Pons (tissue), 1 donor: ENCODE data around the gene INO80C.
A peak's percentile ranks its signal among the peaks of the same experiment; 100 is the strongest.
"Not testable (repeated sequence)": the region's sequence is repeated elsewhere in the genome, so short reads cannot be mapped to it uniquely, and the experiment has no call there.

Experiments used
- DNase-seq: peaks from one replicate; pipeline ENCODE4 v3.0.0-alpha.2; 2016; ENCODE audit warnings: low spot score

Gene INO80C

GRCh38 chr18:35489281-35489680, 8.5 kb downstream of the INO80C start:
- not testable (repeated sequence) for DNase-seq

GRCh38 chr18:35488396-35488795, 9.4 kb downstream of the INO80C start:
- DNase-seq = not testable (repeated sequence)

GRCh38 chr18:35487525-35487924, 10.2 kb downstream of the INO80C start:
- DNase-seq = not testable (repeated sequence)

- no peak for DNase-seq
Observed at GRCh38 chr18:35485852-35486251, 11.9 kb downstream of the INO80C start.

GRCh38 chr18:35484034-35484433, 13.7 kb downstream of the INO80C start:
- no peak for DNase-seq

DNA sequence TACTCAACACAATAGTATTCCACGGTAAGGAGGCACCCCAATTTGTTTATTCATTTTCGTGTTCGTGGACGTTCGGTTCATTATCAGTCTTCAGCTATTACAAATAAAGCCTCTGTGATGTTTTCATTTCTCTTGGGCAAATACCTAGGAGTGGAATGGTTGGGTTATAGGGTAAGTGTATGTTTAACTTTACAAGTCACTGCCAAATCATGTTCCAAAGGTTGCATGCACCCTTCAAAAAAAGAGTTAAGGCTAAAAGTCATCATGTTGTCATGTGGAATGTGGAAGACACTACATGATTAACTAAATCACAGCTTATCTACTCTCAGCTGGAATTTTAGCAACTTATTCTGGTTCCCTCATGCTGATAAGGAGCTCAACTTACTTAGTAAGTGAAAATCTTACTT, 15.8 kb downstream of the INO80C start:
- no peak for DNase-seq

- no peak for DNase-seq
Observed at GRCh38 chr18:35479911-35480586, 17.7 kb downstream of the INO80C start.

DNA sequence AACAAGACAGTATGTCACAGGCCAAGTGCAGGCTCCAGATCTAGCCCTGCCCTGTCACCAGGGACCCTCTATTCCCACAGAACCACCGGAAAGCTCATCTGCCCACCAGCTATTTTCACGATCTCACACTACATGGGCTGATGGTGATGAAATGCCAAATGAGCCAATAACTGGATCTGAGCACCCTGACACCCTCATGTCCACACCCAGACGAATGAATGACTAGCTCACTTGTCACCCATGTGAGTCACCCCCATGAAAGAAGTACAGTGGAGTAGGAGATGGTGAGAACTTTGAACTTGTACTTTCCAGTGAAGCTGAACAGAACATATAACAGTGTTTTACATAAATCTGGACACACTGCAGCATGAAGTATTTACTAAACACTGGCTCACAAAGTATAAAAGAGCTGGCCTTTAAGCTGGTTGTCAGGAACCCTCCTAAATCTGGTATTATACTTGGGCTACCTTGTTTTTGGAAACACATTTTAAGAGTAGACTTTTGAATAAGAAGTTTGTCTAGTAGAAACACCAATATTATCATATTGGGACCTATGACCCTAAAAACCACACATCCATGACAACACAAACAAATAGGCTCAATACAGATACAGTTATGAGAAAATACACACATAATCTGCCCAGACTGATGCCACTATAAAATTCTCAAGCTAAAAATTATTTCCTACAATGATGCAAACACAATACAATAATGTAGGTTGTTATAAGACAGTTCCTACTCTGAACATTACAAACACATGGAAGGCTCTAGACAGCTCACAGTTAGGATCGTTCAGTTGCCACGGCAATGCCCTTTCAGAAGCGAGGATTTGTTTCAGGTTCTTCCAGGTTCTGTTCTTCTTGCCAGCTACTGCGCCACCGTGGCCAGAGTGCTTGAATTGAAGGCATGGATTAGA, 19.0 kb downstream of the INO80C start:
- DNase-seq = peak; percentile 22

DNA sequence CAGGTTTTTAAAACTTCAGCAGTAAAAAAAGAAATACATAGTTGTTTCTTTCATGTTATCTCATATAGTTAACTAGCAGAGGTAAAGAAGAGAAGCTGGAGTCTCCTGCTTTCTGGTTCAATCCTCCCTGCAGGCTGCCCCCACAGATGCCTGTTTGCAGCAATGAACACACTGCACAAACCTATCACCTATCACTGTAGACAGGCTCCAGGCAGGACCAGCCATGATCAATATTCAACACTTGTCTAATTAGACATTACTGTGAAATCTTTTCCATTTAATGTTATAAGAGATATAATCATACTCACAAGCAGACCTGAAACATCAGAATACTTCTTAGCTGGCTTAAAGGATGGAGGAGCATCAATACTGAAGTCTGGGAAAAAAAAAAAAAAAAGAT, 19.8 kb downstream of the INO80C start:
- DNase-seq = no peak

DNA sequence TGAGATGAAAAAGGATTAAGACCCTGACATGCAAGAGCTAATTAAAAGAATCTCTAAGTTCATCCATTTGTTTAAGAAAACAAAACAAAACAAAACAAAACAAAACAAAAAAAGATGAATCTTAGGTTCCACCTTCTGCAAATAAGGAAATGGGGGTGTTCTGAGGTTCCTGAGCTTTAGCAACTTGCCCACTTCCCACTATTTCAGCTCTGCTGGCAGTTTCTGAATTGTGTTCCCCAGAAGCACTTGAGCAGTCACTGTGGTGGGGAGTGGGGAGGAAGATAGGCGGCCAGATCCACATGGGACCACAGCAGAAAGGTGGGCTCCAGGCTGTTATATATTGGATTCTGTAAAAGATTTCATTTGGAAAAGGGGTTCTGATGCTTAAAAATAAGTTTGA, 20.3 kb downstream of the INO80C start:
- peak; percentile 29 for DNase-seq

GRCh38 chr18:35474884-35475283, 22.9 kb downstream of the INO80C start:
- no peak for DNase-seq

DNA sequence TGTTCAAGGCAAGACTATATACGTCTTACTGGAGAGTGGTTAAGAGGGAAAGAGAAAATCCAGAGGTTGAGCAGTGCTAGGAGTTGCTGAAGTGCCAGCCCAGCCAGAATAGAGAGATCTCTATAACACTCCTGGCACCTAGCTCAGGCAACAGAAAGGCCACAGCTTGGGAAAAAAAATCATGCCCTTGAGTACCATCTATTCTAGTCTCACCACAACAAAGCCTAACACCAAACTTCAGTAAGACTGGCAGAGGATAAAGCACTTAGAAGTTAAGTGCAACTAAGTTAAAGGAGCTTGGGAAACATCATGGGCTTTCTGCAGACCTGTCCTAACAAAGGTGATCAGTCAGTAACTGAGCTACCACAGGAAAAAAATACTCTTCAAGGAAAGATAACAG, 24.2 kb downstream of the INO80C start:
- DNase-seq = no peak

DNA sequence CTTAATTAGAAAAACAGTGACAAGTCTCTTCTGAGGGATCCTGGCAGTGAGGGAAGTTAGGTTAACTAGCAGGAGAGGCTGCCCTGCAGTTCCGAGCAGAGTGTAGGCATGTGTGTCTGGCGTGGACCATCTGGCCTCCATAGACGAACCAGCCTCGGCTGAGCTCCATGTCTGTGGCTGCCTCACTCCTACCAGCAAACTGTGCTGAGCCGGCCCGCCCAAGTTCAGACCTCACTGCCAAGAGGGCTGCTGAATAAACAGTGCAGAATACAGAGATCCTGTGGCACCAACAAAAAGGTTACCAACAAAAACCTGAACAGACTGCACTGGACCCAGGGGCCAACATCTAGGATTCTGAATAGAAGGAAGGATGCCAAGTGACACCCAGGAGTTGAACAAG, 27.3 kb downstream of the INO80C start:
- DNase-seq = no peak

- no peak for DNase-seq
Observed at GRCh38 chr18:35469725-35470124, 28.0 kb downstream of the INO80C start.

GRCh38 chr18:35468711-35469110, 29.0 kb downstream of the INO80C start:
- no peak for DNase-seq

- no peak for DNase-seq
Observed at GRCh38 chr18:35467624-35468016, 30.1 kb downstream of the INO80C start.

GRCh38 chr18:35466815-35467623, 30.7 kb downstream of the INO80C start:
- no peak for DNase-seq

DNA sequence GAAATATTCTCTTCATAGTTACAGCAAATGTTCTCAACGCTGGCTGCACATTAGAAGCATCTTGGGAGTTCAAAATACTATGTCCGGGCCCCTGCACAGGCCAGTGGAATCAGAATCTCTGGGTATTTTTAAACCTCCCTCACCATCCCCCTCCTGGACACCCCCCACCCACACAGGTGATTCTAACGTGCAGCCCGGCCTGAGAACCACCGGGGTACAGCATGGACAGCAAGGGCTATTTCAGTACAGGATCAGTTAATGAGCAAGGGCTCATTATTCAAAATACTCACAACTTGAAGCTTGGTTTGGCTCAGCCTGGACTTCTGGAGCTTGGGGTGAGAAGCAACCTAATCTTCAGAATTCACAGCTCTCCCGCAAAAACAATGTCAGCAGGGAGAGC, 31.4 kb downstream of the INO80C start:
- no peak for DNase-seq

DNA sequence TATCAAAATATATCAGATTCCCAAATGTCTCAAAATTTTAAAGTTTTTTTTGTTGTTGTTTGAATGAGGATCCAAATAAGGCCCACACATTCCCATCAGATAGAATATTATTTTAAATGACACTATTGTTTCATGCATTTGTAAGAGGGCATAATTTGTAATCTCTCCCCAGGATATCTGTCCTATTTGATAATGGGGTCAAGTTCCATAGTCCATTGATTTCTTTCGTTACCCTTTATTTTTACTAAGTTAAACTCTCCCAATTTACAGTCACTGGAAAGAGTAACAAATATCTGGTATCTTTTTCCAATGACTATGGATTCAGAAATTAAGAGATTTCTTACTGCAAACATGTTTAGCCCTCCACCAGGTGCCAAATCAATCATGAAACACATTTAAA, 32.4 kb downstream of the INO80C start:
- no peak for DNase-seq

GRCh38 chr18:35464831-35465279, 32.9 kb downstream of the INO80C start:
- DNase-seq = no peak

DNA sequence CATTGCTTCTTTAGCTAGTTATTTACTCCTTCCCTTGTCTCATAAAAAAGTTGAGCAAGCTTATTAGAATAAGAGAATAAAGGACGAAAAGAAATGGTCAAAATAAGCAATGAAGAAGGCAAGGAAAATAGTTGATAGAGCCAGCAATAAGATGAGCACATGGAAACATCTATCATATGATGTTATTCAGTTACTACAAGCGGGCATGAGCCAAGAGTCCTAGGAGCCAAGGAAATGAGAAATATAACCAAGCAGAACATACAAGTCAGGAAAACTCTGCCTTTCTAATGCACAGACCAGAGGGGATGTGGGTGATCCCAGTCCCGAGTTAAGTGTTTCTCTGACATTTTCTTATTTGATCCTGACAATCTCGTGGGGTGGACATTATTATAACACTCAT, 33.9 kb downstream of the INO80C start:
- no peak for DNase-seq

GRCh38 chr18:35463050-35463449, 34.7 kb downstream of the INO80C start:
- no peak for DNase-seq
